Ascending aorta (tissue), 2 donors: Measurements from ENCODE around the gene NOC4L. TPM values are rescaled to one million over a fixed set of nuclear protein-coding genes. Genes with fewer than 3 reads are reported as not detected.
A peak's percentile ranks its signal among the peaks of the same experiment; 100 is the strongest.

Source experiments
- DNase-seq, 2 donors: peaks; one replicate each; pipeline ENCODE4 v3.0.0-alpha.2; 2019; ENCODE audit warnings: low spot score in 2 of 2
- H3K27ac ChIP-seq, 2 donors: fragments of 200-600 bp; sonication (generic); one replicate each; pipeline ENCODE4 v1.5.1; 2016 to 2017; ENCODE audit warnings: mild to moderate bottlenecking in 1 of 2
- H3K27me3 ChIP-seq: fragments of 200-600 bp; sonication (generic); one replicate; pipeline ENCODE4 v1.5.1; 2017
- H3K36me3 ChIP-seq, 2 donors: fragments of 200-600 bp; sonication (generic); one replicate each; pipeline ENCODE4 v1.5.1; 2016
- H3K4me1 ChIP-seq, 2 donors: fragments of 200-600 bp; sonication (generic); one replicate each; pipeline ENCODE4 v1.5.1; 2016 to 2017; ENCODE audit warnings: mild to moderate bottlenecking in 1 of 2
- H3K4me3 ChIP-seq, 2 donors: fragments of 200-600 bp; sonication (generic); one replicate each; pipeline ENCODE4 v1.5.1; 2016 to 2017; ENCODE audit warnings: mild to moderate bottlenecking in 1 of 2
- H3K9me3 ChIP-seq, 2 donors: fragments of 200-600 bp; sonication (generic); one replicate each; pipeline ENCODE4 v1.5.1; 2016
- CTCF ChIP-seq, 3 experiments: fragments of 200-600 bp in 2 of 3; fragments of 450-650 bp in 1 of 3; sonication (generic) in 2 of 3; IDR thresholded peaks; one replicate each; pipeline ENCODE4 v1.5.1; 2016 to 2019; ENCODE audit warnings: antibody characterized with exemption in 3 of 3, mild to moderate bottlenecking in 1 of 3, moderate library complexity in 1 of 3
- intact Hi-C: fragments of 100-400 bp; cut with DNase I; formaldehyde crosslinking; loops from one replicate; pipeline ENCODE4 v1.15.1; 2023
- total RNA-seq: library from RNA; depleted of rRNA; stranded (reverse); fragments of >200 nt; gene quantifications from one replicate; pipeline ENCODE4 v1.1.0, GENCODE V29; 2016

NOC4L gene
- total RNA-seq, 1 donor from 2014 or later, result 9.2 TPM

DNA sequence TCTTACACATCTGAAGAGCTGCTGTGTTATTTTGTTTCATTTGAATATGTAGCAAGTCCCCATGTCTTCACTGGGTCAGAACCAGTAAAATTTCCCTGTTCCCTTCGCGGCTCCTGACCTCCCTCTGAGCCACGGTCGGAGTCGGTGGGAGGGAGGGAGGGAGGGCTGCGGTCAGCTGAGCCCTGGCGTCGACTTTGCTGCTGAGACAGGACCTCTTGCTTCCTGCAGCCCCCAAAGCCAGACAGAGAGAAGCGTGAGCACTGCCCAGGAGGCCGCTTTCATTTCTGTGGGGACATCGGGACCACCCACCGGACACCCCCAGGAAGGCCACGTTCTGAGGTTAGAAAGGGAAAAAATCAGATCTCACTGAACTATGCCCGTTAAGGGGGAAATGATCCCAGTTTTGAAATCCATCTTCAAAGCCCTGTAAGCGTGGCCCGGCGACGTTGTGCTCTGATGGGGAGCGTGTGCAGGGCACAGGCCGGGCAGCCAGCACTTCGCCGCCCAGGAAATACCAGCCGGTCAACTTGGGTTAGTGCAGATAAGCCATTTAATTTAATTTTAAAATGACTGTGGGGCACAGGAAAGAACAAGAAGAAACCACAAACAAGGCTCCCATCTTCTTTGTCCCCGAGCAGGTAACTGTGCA is 42.1 kb downstream of the NOC4L start:
- Histone ChIP-seq H3K27ac (no peak overlapping the region), H3K4me1 (peaks cover 7% of the 10 kb centered on the region in 2 donors), H3K4me3 (peak overlapping the region in 1 of 2 donors; percentile 2), H3K36me3 (no peaks in the 10 kb centered on the region), H3K9me3 (peaks cover 10 to 23% of the 10 kb centered on the region in 2 donors), H3K27me3 (no peaks in the 10 kb centered on the region)
- TF ChIP-seq CTCF (IDR thresholded peaks at IDR 0.05), result no peak
- DNase-seq, result no peak
- intact Hi-C loops, result no loop called here

GRCh38 chr12:132186857-132187620 is 42.8 kb downstream of the NOC4L start:
- H3K9me3 ChIP-seq, result peaks cover 10 to 23% of the 10 kb centered on the region in 2 donors

GRCh38 chr12:132187646-132188450 is 43.6 kb downstream of the NOC4L start:
- Histone ChIP-seq H3K27ac (no peak overlapping the region), H3K4me1 (peaks cover 7% of the 10 kb centered on the region in 2 donors), H3K4me3 (no peak overlapping the region), H3K36me3 (no peaks in the 10 kb centered on the region), H3K27me3 (no peaks in the 10 kb centered on the region), H3K9me3 (peaks cover 10 to 23% of the 10 kb centered on the region in 2 donors)
- DNase-seq, result no peak
- no peak for TF ChIP-seq CTCF (IDR thresholded peaks at IDR 0.05)
- intact Hi-C loops, result no loop called here

More at GRCh38 chr12:132186857-132187620, 42.8 kb downstream of the NOC4L start:
- no peak for DNase-seq
- H3K4me1 ChIP-seq, result peaks cover 7% of the 10 kb centered on the region in 2 donors
- no peaks in the 10 kb centered on the region for H3K27me3 ChIP-seq
- H3K36me3 ChIP-seq, result no peaks in the 10 kb centered on the region
- no peak overlapping the region for H3K27ac ChIP-seq
- no peak overlapping the region for H3K4me3 ChIP-seq
- intact Hi-C loops, result no loop called here
- no peak for TF ChIP-seq CTCF (IDR thresholded peaks at IDR 0.05)

- no peak for TF ChIP-seq CTCF (IDR thresholded peaks at IDR 0.05)
- H3K4me3 ChIP-seq, result no peak overlapping the region
- peak overlapping the region in 1 of 2 donors; percentile 76 for H3K27ac ChIP-seq
- H3K9me3 ChIP-seq, result peaks cover 10 to 23% of the 10 kb centered on the region in 2 donors
- no peaks in the 10 kb centered on the region for H3K36me3 ChIP-seq
- intact Hi-C loops, result no loop called here
- no peak for DNase-seq
- no peaks in the 10 kb centered on the region for H3K27me3 ChIP-seq
- H3K4me1 ChIP-seq, result peaks cover 7% of the 10 kb centered on the region in 2 donors
These were observed 44.2 kb downstream of the NOC4L start for GRCh38 chr12:132188451-132188901.

DNA sequence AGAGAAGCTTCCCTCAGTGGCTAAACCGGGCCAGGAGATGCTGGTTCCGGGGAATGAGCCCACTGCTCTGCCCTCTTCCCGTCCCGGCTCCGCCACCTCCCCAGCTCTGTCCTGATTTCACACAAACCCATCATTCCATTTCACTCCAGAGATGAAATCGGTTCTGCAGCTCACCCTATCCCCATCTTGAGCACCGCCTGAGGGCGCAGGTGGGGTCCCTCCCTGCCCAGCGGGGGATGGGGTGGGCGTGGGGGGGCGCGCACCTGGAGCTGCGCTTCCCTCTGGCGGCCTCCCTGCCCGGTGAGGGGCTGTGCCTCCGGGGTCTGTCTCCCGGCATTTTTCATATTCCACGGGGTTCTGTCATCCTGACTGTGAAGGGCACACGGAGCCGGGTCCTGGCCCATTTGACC is 44.7 kb downstream of the NOC4L start:
- TF ChIP-seq CTCF (IDR thresholded peaks at IDR 0.05), result no peak
- peaks cover 7% of the 10 kb centered on the region in 2 donors for H3K4me1 ChIP-seq
- no peaks in the 10 kb centered on the region for H3K36me3 ChIP-seq
- peak overlapping the region; percentile 54 to 73 for H3K4me3 ChIP-seq
- H3K27me3 ChIP-seq, result no peaks in the 10 kb centered on the region
- no peak for DNase-seq
- H3K27ac ChIP-seq, result peak overlapping the region; percentile 68 to 76
- peaks cover 14 to 23% of the 10 kb centered on the region in 2 donors for H3K9me3 ChIP-seq
- intact Hi-C loops, result no loop called here
